ENCODE results near the gene COPS7A.
A peak's percentile ranks its signal among the peaks of the same experiment; 100 is the strongest.

Gene COPS7A

DNA sequence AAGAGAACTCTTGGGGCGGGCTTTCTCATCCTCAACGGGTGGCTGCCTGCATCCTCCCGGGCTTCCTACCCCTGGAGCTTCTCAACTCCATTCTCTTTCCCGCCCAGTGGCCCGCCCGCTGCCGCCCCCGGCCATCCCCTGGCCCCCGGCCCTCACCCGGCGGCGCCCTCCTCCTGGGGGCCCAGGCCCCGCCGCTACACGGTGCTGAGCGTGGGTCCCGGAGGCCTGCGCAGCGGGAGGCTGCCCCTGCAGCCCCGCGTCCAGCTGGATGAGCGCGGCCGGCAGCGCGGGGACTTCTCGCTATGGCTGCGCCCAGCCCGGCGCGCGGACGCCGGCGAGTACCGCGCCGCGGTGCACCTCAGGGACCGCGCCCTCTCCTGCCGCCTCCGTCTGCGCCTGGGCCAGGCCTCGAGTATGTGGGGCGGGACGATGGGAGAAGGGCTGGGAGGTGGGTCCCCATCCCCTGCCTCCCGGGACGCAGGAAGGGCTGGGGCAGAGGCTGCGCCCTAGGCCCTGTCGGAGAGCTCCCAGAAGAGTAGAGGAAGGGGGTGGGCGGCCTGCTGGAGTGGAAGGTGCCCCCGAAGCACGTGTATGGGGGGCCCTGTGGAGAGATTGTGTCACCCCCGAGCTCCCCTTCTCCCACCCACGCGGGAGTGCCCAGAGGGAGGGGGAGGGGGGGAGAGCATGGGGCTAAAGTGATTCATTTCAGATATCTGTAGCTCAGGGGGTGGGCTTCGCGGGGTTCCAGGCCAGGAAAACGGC is 49.9 kb downstream of the COPS7A start:
- DNase-seq (ENCODE audit: low spot score in 2 of 2) (no peak), ATAC-seq (ENCODE audit: low read depth) (no peak)
- peaks cover 53% of the 10 kb centered on the region for H3K27me3 Mint-ChIP-seq
- peaks cover 20% of the 10 kb centered on the region for H3K4me1 Mint-ChIP-seq
- no peaks in the 10 kb centered on the region for H3K9me3 Mint-ChIP-seq
- H3K4me3 Mint-ChIP-seq: no peak overlapping the region
- H3K36me3 Mint-ChIP-seq: no peaks in the 10 kb centered on the region
- no peak overlapping the region for H3K27ac Mint-ChIP-seq

GRCh38 chr12:6774499-6775062 is 50.7 kb downstream of the COPS7A start:
- peaks cover 48% of the 10 kb centered on the region for H3K27me3 Mint-ChIP-seq
- DNase-seq (ENCODE audit: low spot score in 2 of 2) (no peak), ATAC-seq (ENCODE audit: low read depth) (no peak)
- H3K9me3 Mint-ChIP-seq: no peaks in the 10 kb centered on the region
- H3K36me3 Mint-ChIP-seq: no peaks in the 10 kb centered on the region
- H3K4me3 Mint-ChIP-seq: no peak overlapping the region
- peaks cover 23% of the 10 kb centered on the region for H3K4me1 Mint-ChIP-seq
- H3K27ac Mint-ChIP-seq: no peak overlapping the region

DNA sequence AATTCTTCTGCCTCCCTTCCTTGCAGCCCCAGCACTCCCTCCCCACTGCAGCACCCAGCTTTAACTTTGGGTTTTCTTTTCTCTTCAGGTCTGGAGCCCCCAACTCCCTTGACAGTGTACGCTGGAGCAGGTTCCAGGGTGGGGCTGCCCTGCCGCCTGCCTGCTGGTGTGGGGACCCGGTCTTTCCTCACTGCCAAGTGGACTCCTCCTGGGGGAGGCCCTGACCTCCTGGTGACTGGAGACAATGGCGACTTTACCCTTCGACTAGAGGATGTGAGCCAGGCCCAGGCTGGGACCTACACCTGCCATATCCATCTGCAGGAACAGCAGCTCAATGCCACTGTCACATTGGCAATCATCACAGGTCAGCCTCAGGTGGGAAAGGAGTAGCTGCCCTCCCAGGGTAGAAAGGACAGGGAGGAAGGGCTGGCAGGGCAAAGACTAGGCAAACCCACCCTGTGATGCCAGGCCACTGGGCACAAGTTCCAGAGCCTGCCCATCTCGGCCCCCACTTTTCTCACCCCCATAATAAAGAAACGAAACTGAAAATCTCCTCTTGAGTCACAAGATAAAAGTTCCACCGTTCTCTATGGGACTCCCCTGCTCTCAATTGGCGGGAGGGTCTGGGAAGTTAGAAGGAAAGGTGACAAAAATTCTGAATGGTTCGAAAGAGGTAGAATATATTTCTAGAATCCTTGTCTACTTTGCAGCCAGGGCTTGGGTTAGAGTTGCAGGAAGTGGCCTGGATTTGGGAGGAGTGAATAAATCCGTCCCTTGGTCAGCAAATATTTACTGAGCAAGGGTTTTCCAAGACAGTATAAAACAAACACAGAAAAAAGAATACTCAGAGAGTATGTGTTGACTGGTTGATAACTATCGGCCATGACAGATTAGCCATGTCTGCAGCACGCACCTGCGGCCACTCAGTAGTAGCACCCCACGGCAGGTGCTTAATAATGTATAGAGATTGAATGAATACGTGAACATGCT is 51.6 kb downstream of the COPS7A start:
- Mint-ChIP-seq H3K27me3 (peaks cover 43% of the 10 kb centered on the region), H3K4me1 (peaks cover 23% of the 10 kb centered on the region), H3K27ac (no peak overlapping the region), H3K9me3 (no peaks in the 10 kb centered on the region), H3K4me3 (no peak overlapping the region), H3K36me3 (no peaks in the 10 kb centered on the region)
- ATAC-seq (ENCODE audit: low read depth): no peak
- DNase-seq (ENCODE audit: low spot score in 2 of 2): no peak

DNA sequence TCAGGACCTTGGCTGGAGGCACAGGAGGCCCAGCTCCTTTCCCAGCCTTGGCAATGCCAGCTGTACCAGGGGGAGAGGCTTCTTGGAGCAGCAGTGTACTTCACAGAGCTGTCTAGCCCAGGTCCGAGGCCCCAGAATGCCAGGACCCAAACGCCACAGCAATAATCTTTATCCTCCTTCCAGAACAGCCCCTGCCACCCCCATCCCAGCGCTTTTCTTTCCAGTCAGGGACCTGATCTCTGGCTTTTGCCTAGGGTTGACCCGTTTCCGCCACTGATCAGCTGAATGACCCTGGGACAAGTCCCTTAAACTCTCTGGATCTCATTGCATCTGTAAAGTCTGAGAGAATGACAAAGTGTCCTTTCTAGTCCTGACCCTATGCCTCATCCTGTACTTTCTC is 53.5 kb downstream of the COPS7A start:
- no peak for DNase-seq (ENCODE audit: low spot score in 2 of 2)
- H3K36me3 Mint-ChIP-seq: no peaks in the 10 kb centered on the region
- no peak overlapping the region for H3K27ac Mint-ChIP-seq
- no peak for ATAC-seq (ENCODE audit: low read depth)
- peaks cover 19% of the 10 kb centered on the region for H3K4me1 Mint-ChIP-seq
- H3K4me3 Mint-ChIP-seq: no peak overlapping the region
- peaks cover 32% of the 10 kb centered on the region for H3K27me3 Mint-ChIP-seq
- H3K9me3 Mint-ChIP-seq: no peaks in the 10 kb centered on the region

DNA sequence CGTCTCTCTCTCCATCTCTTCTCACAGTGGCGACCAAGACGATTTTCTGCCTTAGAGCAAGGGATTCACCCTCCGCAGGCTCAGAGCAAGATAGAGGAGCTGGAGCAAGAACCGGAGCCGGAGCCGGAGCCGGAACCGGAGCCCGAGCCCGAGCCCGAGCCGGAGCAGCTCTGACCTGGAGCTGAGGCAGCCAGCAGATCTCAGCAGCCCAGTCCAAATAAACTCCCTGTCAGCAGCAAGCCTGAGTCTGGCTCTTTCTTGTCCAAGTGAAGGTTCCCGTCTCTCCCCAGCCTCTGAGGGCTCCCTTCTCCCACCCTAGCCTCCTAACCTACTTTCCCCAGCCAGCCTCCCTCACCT is 54.3 kb downstream of the COPS7A start:
- Mint-ChIP-seq H3K27me3 (peaks cover 31% of the 10 kb centered on the region), H3K4me1 (peaks cover 16% of the 10 kb centered on the region)

GRCh38 chr12:6778574-6779550 is 55.0 kb downstream of the COPS7A start:
- no peak overlapping the region for H3K27ac Mint-ChIP-seq
- H3K4me1 Mint-ChIP-seq: peaks cover 14% of the 10 kb centered on the region
- peak overlapping the region; percentile 81 for H3K4me3 Mint-ChIP-seq
- H3K9me3 Mint-ChIP-seq: no peaks in the 10 kb centered on the region
- H3K27me3 Mint-ChIP-seq: peaks cover 29% of the 10 kb centered on the region
- ATAC-seq (ENCODE audit: low read depth) (peak; percentile 91), DNase-seq (ENCODE audit: low spot score in 2 of 2) (peak; percentile 84 to 85)
- H3K36me3 Mint-ChIP-seq: no peaks in the 10 kb centered on the region

More for the DNA sequence above, 54.3 kb downstream of the COPS7A start:
- no peaks in the 10 kb centered on the region for H3K9me3 Mint-ChIP-seq
- no peak for DNase-seq (ENCODE audit: low spot score in 2 of 2)
- no peaks in the 10 kb centered on the region for H3K36me3 Mint-ChIP-seq
- peak overlapping the region; percentile 81 for H3K4me3 Mint-ChIP-seq
- H3K27ac Mint-ChIP-seq: no peak overlapping the region
- no peak for ATAC-seq (ENCODE audit: low read depth)

GRCh38 chr12:6779708-6780432 is 56.0 kb downstream of the COPS7A start:
- Mint-ChIP-seq H3K36me3 (no peaks in the 10 kb centered on the region), H3K27me3 (peaks cover 21% of the 10 kb centered on the region), H3K4me1 (peaks cover 10% of the 10 kb centered on the region), H3K9me3 (no peaks in the 10 kb centered on the region), H3K4me3 (no peak overlapping the region), H3K27ac (no peak overlapping the region)
- ATAC-seq (ENCODE audit: low read depth) (no peak), DNase-seq (ENCODE audit: low spot score in 2 of 2) (no peak)

DNA sequence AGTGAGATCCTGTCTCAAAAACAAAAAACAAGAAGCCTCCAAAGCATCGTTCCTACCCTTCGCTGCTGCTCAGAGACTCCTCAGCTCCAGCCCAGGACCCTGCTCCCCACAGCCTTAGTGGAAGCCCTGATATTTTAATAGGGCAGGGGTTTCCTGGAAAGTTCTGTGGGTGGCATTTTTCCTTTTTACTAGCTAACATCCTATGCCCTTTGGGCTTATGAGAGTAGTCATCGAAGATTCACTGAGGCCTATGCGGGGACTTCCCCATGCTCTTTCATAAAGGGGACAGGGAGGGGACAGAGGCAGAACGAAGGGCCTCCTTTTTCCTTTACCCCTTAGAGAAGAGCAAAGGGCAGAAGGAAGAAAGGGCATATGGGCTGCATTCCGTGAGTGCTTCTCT is 56.7 kb downstream of the COPS7A start:
- peaks cover 16% of the 10 kb centered on the region for H3K27me3 Mint-ChIP-seq
- DNase-seq (ENCODE audit: low spot score in 2 of 2) (no peak), ATAC-seq (ENCODE audit: low read depth) (no peak)
- H3K27ac Mint-ChIP-seq: no peak overlapping the region
- H3K4me3 Mint-ChIP-seq: no peak overlapping the region
- peaks cover 10% of the 10 kb centered on the region for H3K4me1 Mint-ChIP-seq
- H3K36me3 Mint-ChIP-seq: no peaks in the 10 kb centered on the region
- H3K9me3 Mint-ChIP-seq: no peaks in the 10 kb centered on the region

Data from memory B cell (primary cell).